D721Med (cell line): Measurements from ENCODE around the gene SLC1A2.

Source experiments
- DNase-seq: peaks from one replicate; pipeline ENCODE4 v3.0.0; 2011; ENCODE audit warnings: low spot score; ENCODE audit not compliant: insufficient read length
- FAIRE-seq: peaks from 2 replicates; lab custom pipeline; 2011; peaks lifted over from hg19 to GRCh38; lab: Jason Lieb, UNC
- CTCF ChIP-seq: IDR thresholded peaks from 2 replicates; pipeline ENCODE4 v1.5.1; 2012; ENCODE audit warnings: mild to moderate bottlenecking, control low read depth; ENCODE audit not compliant: insufficient read depth; ENCODE audit errors: missing control alignments

Gene SLC1A2

GRCh38 chr11:35424157-35424940 lies 5.0 kb upstream of the SLC1A2 start:
- DNase-seq (no peak), FAIRE-seq (no peak)
- TF ChIP-seq CTCF, result no peak

- DNase-seq (no peak), FAIRE-seq (no peak)
- no peak for TF ChIP-seq CTCF
Measured at GRCh38 chr11:35420371-35420770, 1.0 kb upstream of the SLC1A2 start.

- FAIRE-seq, result no peak
- no peak for TF ChIP-seq CTCF
- DNase-seq, result no peak
Measured at GRCh38 chr11:35419830-35420333, 524 bp upstream of the SLC1A2 start.

GRCh38 chr11:35418282-35419183 lies 825 bp downstream of the SLC1A2 start:
- FAIRE-seq (no peak), DNase-seq (peak; percentile 19)
- TF ChIP-seq CTCF, result no peak

- no peak for DNase-seq
- TF ChIP-seq CTCF, result no peak
- peak; percentile 46 for FAIRE-seq
Measured at GRCh38 chr11:35415487-35415886, 3.9 kb downstream of the SLC1A2 start.

GRCh38 chr11:35414776-35415175 lies 4.6 kb downstream of the SLC1A2 start:
- no peak for DNase-seq
- peak; percentile 11 for FAIRE-seq
- TF ChIP-seq CTCF, result no peak
